Neural cell (in vitro differentiated cells): ENCODE results near the gene ZNF14.

Experiments
- RAD21 ChIP-seq: fragments of 450-650 bp; conservative IDR thresholded peaks from 2 replicates; pipeline ENCODE4 v1.6.1; 2014; ENCODE audit warnings: antibody characterized with exemption, mild to moderate bottlenecking, moderate library complexity
- TAF1 ChIP-seq: IDR thresholded peaks from 2 replicates; pipeline ENCODE4 v1.6.1; 2012; ENCODE audit warnings: low read depth
- TF ChIP-seq, protein P1 (sequence below): fragments of 450-650 bp; IDR thresholded peaks from 2 replicates; pipeline ENCODE4 v1.5.1; 2014; ENCODE audit warnings: antibody characterized with exemption, mild to moderate bottlenecking, moderate library complexity; ENCODE audit not compliant: poor library complexity, severe bottlenecking
- TF ChIP-seq, protein P2 (sequence below): IDR thresholded peaks from 2 replicates; pipeline ENCODE4 v1.6.1; 2012; ENCODE audit warnings: borderline replicate concordance

DNA sequence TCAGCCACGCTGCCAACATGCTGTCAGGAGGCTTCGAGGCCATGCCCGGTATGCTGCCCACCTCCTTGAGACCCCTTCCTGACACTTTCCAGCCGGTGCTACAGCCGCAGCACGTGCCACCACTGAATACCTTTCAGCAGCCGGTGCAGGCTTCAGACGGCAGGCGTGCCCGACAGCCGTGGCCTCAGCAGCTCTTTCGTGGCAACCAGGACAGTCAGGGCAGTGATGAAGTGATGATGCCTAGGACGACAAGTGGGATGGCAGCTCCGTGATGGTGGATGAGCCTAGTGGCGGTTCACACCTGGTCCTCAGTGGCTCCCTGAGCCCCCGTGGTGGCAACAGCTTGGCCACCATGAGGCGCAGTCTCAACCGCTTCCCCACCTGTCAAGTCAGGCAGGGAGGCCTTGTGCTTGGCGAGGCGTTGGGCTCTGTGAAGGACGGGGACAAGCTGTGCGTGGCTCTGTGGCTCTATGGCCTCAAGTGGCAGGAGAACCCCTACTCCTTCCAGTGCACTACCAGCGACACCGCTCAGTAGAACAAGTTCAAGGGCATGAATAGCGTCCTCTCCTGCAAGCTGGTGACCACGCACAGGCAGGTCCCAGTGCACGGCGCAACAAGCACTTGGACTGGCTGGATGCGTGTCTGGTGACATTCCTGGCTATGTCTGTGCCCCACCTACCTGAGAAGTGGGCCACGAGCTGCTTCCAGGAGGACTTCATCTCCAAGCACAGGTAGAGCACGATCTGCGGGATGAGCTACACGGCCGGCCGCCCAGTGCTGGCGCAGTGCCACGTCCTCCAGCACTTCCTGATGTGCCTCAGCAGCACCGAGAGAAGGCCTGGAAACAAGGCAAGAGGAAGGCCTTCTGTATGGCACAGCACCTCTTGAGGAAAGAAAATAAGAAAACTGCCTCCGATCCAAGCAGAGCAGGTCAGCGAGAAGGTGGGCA, 18.2 kb upstream of the ZNF14 start:
- TF ChIP-seq, protein P1, sequence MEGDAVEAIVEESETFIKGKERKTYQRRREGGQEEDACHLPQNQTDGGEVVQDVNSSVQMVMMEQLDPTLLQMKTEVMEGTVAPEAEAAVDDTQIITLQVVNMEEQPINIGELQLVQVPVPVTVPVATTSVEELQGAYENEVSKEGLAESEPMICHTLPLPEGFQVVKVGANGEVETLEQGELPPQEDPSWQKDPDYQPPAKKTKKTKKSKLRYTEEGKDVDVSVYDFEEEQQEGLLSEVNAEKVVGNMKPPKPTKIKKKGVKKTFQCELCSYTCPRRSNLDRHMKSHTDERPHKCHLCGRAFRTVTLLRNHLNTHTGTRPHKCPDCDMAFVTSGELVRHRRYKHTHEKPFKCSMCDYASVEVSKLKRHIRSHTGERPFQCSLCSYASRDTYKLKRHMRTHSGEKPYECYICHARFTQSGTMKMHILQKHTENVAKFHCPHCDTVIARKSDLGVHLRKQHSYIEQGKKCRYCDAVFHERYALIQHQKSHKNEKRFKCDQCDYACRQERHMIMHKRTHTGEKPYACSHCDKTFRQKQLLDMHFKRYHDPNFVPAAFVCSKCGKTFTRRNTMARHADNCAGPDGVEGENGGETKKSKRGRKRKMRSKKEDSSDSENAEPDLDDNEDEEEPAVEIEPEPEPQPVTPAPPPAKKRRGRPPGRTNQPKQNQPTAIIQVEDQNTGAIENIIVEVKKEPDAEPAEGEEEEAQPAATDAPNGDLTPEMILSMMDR, result no peak
- TF ChIP-seq, protein P2, sequence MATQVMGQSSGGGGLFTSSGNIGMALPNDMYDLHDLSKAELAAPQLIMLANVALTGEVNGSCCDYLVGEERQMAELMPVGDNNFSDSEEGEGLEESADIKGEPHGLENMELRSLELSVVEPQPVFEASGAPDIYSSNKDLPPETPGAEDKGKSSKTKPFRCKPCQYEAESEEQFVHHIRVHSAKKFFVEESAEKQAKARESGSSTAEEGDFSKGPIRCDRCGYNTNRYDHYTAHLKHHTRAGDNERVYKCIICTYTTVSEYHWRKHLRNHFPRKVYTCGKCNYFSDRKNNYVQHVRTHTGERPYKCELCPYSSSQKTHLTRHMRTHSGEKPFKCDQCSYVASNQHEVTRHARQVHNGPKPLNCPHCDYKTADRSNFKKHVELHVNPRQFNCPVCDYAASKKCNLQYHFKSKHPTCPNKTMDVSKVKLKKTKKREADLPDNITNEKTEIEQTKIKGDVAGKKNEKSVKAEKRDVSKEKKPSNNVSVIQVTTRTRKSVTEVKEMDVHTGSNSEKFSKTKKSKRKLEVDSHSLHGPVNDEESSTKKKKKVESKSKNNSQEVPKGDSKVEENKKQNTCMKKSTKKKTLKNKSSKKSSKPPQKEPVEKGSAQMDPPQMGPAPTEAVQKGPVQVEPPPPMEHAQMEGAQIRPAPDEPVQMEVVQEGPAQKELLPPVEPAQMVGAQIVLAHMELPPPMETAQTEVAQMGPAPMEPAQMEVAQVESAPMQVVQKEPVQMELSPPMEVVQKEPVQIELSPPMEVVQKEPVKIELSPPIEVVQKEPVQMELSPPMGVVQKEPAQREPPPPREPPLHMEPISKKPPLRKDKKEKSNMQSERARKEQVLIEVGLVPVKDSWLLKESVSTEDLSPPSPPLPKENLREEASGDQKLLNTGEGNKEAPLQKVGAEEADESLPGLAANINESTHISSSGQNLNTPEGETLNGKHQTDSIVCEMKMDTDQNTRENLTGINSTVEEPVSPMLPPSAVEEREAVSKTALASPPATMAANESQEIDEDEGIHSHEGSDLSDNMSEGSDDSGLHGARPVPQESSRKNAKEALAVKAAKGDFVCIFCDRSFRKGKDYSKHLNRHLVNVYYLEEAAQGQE, result no peak
- TF ChIP-seq RAD21, result no peak
- no peak for TF ChIP-seq TAF1
